ENCODE measurements around the gene PLD4. TPM values are rescaled to one million over a fixed set of nuclear protein-coding genes. Genes with fewer than 3 reads are reported as not detected.

The PLD4 gene
- total and polyA plus RNA-seq, 9 of the 15 experiments (the other 6 are each of a cell fraction or from before 2014, with no cell fraction given): 0.18 to 0.24 TPM; not detected in 7

DNA sequence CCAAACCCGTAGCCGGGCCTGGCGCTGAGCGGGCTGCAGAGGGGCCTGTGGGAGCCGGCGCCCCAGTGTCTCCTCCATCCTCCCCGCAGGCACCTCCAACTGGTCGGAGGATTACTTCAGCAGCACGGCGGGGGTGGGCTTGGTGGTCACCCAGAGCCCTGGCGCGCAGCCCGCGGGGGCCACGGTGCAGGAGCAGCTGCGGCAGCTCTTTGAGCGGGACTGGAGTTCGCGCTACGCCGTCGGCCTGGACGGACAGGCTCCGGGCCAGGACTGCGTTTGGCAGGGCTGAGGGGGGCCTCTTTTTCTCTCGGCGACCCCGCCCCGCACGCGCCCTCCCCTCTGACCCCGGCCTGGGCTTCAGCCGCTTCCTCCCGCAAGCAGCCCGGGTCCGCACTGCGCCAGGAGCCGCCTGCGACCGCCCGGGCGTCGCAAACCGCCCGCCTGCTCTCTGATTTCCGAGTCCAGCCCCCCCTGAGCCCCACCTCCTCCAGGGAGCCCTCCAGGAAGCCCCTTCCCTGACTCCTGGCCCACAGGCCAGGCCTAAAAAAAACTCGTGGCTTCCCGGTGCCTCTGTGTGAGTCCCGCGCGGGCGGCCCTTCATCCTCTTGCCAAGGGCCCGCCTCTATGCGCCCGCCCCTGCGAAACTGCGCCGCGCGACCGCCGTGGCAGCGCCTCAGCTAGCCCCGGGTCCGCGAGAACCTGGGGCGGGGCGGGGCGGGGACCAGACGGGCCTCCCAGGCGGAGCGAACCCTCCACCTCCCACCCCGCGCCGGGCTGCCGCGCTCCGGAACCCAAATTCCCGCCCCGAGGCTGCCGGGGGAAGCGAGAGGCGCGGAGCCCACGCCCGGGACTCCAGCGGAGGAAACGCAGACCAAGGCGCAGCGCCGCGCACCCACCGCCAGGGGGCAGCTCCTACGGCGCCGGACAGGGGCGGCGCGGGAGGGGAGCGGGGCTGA is 8.3 kb downstream of the PLD4 start:
- CTCF ChIA-PET (ENCODE audit: low intra/inter-chr PET ratio): interaction anchor here (0.7 to 1.4 kb wide), 3 partner anchors 25 to 113 kb away, joined by 3 to 6 read pairs (median 3); no protein-coding TSS in a partner anchor
- FAIRE-seq: no peak
- Histone ChIP-seq H3K4me2 (ENCODE audit: insufficient read depth, low read length) (peak overlapping the region; percentile 46; the same call in 1 of the 2 replicates), H3K9ac (ENCODE audit: insufficient read depth in 1 of 2, low read depth in 2 of 2, low read length in 2 of 2) (peak overlapping the region; percentile 49 to 79; a peak in 3 of 4 replicates), H2AFZ (ENCODE audit: low read depth, low read length) (peak overlapping the region; percentile 76; the same call in 1 of the 2 replicates), H3K79me2 (ENCODE audit: control insufficient read depth, insufficient read depth, low read length) (no peaks in the 10 kb centered on the region), H3K27me3 (ENCODE audit: control insufficient read depth in 2 of 2, insufficient read depth in 2 of 2, low read length in 2 of 2) (peaks cover 0 to 24% of the 10 kb centered on the region in 2 experiments; a peak in 4 of 5 replicates), H4K20me1 (replicated peaks; ENCODE audit: control insufficient read depth, insufficient read depth, low read length) (no peaks in the 10 kb centered on the region), H3K9me3 (replicated peaks; ENCODE audit: control insufficient read depth, insufficient read depth, low read depth, low read length) (no peaks in the 10 kb centered on the region), H3K9me1 (ENCODE audit: control insufficient read depth, insufficient read depth, low read length) (no peaks in the 10 kb centered on the region), H3K36me3 (ENCODE audit: control insufficient read depth, insufficient read depth, low read length) (no peaks in the 10 kb centered on the region), H3K27ac (ENCODE audit: extremely low read depth, low read depth, low read length) (no peak overlapping the region), H3K4me3 (peak overlapping the region; percentile 43), H3K4me1 (replicated peaks in 1 of 2; ENCODE audit: control insufficient read depth in 2 of 2, insufficient read depth in 2 of 2, low read length in 2 of 2) (peaks cover 0 to 32% of the 10 kb centered on the region in 2 experiments; a peak in 2 of 5 replicates)
- 4% methylated on average over 10 of the region's 100 CpGs for WGBS (ENCODE audit: insufficient coverage, low coverage, missing lambda C conversion rate)
- POLR2A ChIA-PET: interaction anchor here (0.6 to 0.7 kb wide), 2 partner anchors 26 to 387 kb away, joined by 3 read pairs; no protein-coding TSS in a partner anchor
- peak; percentile 84 to 85 (median 85) for DNase-seq (ENCODE audit: extremely low read depth in 1 of 4, low spot score in 3 of 4)
- in situ Hi-C loops (cut with MboI) (no loop called here), intact Hi-C loops (cut with micrococcal nuclease) (no loop called here)
- ATAC-seq: peak; percentile 95
- BruUV-seq (replicated peaks): no TSS peak
- TF ChIP-seq POLR2AphosphoS2 (IDR thresholded peaks at IDR 0.05; ENCODE audit: low read length) (no peak), NCOA1 (IDR thresholded peaks at IDR 0.05; ENCODE audit: low read depth) (peak; percentile 61; the same call in 1 of the 2 replicates), SMAD2 (IDR thresholded peaks at IDR 0.05; ENCODE audit: low read depth, low read length) (no peak), ZBTB7A (IDR thresholded peaks at IDR 0.05; ENCODE audit: borderline replicate concordance, control insufficient read depth, low read depth, low read length) (peak; percentile 64; the same call in 1 of the 2 replicates), HCFC1 (IDR thresholded peaks at IDR 0.05; ENCODE audit: low read depth, low read length) (peak; percentile 64), ZNF695 (CRISPR knock-in tag; IDR thresholded peaks at IDR 0.05) (no peak), KLF1 (tag; IDR thresholded peaks at IDR 0.05) (no peak), ZBTB33 (CRISPR knock-in tag; IDR thresholded peaks at IDR 0.05) (peak; percentile 44; the same call in 1 of the 2 replicates), RFX1 (IDR thresholded peaks at IDR 0.05) (no peak)
- TF ChIP-seq, protein P1, sequence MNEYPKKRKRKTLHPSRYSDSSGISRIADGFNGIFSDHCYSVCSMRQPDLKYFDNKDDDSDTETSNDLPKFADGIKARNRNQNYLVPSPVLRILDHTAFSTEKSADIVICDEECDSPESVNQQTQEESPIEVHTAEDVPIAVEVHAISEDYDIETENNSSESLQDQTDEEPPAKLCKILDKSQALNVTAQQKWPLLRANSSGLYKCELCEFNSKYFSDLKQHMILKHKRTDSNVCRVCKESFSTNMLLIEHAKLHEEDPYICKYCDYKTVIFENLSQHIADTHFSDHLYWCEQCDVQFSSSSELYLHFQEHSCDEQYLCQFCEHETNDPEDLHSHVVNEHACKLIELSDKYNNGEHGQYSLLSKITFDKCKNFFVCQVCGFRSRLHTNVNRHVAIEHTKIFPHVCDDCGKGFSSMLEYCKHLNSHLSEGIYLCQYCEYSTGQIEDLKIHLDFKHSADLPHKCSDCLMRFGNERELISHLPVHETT (CRISPR knock-in tag; conservative IDR thresholded peaks at IDR 0.05 in 1 of 2, IDR thresholded peaks at IDR 0.05 in 1 of 2): 0 out of 4 replicates have a peak, but pooled peaks of 1 of the 2 experiments have one; percentile 42
- TF ChIP-seq, protein P2, sequence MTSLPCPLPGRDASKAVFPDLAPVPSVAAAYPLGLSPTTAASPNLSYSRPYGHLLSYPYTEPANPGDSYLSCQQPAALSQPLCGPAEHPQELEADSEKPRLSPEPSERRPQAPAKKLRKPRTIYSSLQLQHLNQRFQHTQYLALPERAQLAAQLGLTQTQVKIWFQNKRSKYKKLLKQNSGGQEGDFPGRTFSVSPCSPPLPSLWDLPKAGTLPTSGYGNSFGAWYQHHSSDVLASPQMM (CRISPR knock-in tag; IDR thresholded peaks at IDR 0.05): no peak
